ENCODE data around the gene TBX2.

The TBX2 gene

GRCh38 chr17:61388561-61389356, 10.9 kb upstream of the TBX2 start:
- DNase-seq: no peak

GRCh38 chr17:61389670-61390478, 9.8 kb upstream of the TBX2 start:
- DNase-seq: no peak

- DNase-seq: no peak
Measured at GRCh38 chr17:61390479-61390791, 9.2 kb upstream of the TBX2 start.

GRCh38 chr17:61391595-61392291, 7.9 kb upstream of the TBX2 start:
- DNase-seq: no peak

GRCh38 chr17:61392679-61393078, 7.0 kb upstream of the TBX2 start:
- DNase-seq: no peak

GRCh38 chr17:61393550-61393903, 6.1 kb upstream of the TBX2 start:
- DNase-seq: no peak

- DNase-seq: no peak
Measured at GRCh38 chr17:61393904-61394629, 5.6 kb upstream of the TBX2 start.

- no peak for DNase-seq
Measured at GRCh38 chr17:61394630-61395408, 4.8 kb upstream of the TBX2 start.

GRCh38 chr17:61395409-61395982, 4.1 kb upstream of the TBX2 start:
- DNase-seq: no peak

- DNase-seq: no peak
Measured at GRCh38 chr17:61395983-61396585, 3.6 kb upstream of the TBX2 start.

GRCh38 chr17:61396586-61397085, 3.0 kb upstream of the TBX2 start:
- no peak for DNase-seq

- DNase-seq: no peak
Measured at GRCh38 chr17:61397086-61397842, 2.4 kb upstream of the TBX2 start.

GRCh38 chr17:61398721-61399130, 917 bp upstream of the TBX2 start:
- DNase-seq: no peak

GRCh38 chr17:61400066-61400716, 548 bp downstream of the TBX2 start:
- no peak for DNase-seq

GRCh38 chr17:61400717-61401388, 1.2 kb downstream of the TBX2 start:
- no peak for DNase-seq

- no peak for DNase-seq
Measured at GRCh38 chr17:61401389-61402072, 1.9 kb downstream of the TBX2 start.

GRCh38 chr17:61402073-61402541, 2.5 kb downstream of the TBX2 start:
- DNase-seq: no peak

GRCh38 chr17:61402978-61403800, 3.5 kb downstream of the TBX2 start:
- DNase-seq: no peak

Data from fibroblast of upper back skin (primary cell).